NCI-H345 (cell line): ENCODE results near the gene FOXP3.
"Not testable (repeated sequence)": the region's sequence is repeated elsewhere in the genome, so short reads cannot be mapped to it uniquely, and the experiment has no call there.

Source experiments
- DNase-seq: peaks from one replicate; lab custom pipeline; 2025; lab: John Stamatoyannopoulos, UW

FOXP3 gene, protein sequence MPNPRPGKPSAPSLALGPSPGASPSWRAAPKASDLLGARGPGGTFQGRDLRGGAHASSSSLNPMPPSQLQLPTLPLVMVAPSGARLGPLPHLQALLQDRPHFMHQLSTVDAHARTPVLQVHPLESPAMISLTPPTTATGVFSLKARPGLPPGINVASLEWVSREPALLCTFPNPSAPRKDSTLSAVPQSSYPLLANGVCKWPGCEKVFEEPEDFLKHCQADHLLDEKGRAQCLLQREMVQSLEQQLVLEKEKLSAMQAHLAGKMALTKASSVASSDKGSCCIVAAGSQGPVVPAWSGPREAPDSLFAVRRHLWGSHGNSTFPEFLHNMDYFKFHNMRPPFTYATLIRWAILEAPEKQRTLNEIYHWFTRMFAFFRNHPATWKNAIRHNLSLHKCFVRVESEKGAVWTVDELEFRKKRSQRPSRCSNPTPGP

DNA sequence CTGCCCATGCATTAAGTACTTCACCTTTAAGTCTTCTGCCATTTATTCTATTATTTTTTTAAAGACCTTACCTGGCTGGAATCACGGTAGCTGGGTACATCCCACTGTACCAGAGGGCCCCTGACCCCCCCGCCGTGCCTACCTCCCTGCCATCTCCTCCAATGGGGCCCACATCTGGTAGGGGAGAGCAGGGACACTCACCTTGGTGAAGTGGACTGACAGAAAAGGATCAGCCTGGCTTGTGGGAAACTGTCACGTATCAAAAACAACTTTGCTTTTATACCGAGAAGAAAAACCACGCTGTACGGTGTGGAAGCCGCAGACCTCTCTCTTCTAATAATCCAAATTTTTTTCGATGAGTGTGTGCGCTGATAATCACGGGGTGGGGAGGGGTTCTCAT lies at the start of gene FOXP3:
TSS of gene FOXP3 (minus strand) at position 251 of the 400 bp plus-strand sequence. CDS start 6,205 bp downstream, outside the sequence.
- no peak for DNase-seq

DNA sequence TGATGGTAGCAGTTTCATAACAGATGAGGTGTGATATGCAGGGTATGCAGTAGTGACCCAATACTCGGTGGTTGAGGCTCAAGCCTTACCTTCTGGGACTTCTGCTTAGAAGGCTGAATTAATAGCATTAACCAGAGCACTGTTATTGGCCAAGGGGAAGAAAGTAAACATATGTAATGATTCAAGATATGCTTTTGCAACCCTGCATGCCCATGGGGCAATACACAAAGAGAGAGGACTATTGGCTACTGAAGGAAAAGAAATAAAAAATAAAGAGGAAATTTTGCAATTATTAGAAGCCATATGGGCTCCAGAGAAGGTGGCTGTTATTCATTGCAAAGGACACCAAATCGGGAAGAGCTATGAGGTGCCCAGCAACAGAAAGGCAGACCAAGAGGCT lies 47.7 kb upstream of the FOXP3 start:
- DNase-seq: no peak

DNA sequence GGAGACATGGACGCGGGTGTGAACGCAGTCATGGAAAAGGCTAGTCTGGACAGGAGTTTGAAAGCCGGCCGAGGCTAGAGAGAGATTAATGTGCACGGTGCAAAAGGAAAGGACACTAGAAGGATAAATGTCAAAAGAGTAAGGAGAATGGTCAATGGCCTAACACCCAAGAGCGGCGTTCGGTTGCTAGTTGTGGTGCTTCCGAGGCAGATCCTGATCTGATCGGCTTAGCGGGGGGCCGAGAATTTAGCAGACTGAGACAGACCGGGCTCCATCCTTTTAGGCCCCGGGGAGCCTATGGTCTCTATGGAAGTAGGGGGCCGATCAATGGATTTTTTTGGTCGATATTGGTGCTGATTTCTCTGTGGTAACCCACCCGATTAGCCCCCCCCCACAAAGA lies 45.9 kb upstream of the FOXP3 start:
- no peak for DNase-seq

- no peak for DNase-seq
Measured at GRCh38 chrX:49309401-49309981, 45.0 kb upstream of the FOXP3 start.

- DNase-seq: no peak
Measured at GRCh38 chrX:49308604-49309269, 44.2 kb upstream of the FOXP3 start.

DNA sequence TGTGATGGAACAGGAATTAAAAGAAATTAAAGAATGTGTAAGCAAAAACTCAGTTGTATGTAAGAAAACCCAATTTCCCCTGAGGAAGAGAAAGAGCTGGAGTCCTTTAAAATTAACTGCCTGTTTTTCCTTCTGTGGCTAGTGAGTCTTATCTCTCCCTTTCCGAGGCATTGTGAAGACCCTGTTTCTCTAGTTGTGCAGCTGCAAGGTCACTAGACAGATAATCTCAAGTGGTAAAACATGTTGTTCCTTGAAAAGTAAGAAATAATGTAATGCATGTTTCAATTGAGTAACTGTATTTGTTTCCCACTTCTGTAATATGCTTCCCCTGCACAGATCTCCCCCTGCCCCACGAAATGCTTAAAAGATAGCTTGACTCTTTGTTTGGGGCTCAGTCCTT lies 43.3 kb upstream of the FOXP3 start:
- DNase-seq: not testable (repeated sequence)

DNA sequence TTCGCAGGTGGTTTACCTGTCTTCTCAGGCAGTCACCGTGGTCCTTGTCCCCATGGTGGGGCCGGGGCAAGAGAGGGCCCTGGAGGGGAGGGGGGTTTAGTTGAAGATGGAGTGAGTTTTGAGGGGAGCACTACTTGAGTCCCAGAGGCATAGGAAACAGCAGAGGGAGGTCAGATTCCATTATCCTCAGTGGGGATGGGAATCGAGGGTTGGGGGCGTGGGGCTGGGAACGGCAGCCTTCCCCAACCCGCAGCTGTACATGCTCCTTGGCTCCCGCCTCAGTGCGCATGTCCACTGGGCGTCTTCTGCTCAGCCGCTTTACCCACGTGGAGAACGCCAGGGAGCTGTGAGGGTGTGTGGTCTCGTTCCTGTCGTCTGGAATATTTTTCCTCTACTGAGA lies 38.8 kb upstream of the FOXP3 start, which contains the start of gene GAGE10:
TSS of gene GAGE10 (plus strand) at position 301 of the 400 bp plus-strand sequence. CDS start 1,214 bp downstream, outside the sequence.
- DNase-seq: no peak

GRCh38 chrX:49300703-49301102 lies 36.2 kb upstream of the FOXP3 start:
- no peak for DNase-seq

DNA sequence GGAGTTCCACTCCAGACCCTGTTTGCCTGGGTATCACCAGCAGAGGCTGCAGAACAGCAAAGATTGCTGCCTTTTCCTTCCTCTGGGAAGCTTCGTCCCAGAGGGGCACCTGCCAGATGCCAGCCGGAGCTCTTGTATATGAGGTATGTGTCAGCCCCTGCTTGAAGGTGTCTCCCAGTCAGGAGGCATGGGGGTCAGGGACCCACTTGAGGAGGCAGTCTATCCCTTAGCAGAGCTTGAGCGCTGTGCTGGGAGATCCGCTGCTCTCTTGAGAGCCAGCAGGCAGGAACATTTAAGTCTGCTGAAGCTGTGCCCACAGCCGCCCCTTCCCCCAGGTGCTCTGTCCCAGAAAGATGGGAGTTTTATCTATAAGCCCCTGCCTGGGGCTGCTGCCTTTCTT lies 34.8 kb upstream of the FOXP3 start:
- not testable (repeated sequence) for DNase-seq

DNA sequence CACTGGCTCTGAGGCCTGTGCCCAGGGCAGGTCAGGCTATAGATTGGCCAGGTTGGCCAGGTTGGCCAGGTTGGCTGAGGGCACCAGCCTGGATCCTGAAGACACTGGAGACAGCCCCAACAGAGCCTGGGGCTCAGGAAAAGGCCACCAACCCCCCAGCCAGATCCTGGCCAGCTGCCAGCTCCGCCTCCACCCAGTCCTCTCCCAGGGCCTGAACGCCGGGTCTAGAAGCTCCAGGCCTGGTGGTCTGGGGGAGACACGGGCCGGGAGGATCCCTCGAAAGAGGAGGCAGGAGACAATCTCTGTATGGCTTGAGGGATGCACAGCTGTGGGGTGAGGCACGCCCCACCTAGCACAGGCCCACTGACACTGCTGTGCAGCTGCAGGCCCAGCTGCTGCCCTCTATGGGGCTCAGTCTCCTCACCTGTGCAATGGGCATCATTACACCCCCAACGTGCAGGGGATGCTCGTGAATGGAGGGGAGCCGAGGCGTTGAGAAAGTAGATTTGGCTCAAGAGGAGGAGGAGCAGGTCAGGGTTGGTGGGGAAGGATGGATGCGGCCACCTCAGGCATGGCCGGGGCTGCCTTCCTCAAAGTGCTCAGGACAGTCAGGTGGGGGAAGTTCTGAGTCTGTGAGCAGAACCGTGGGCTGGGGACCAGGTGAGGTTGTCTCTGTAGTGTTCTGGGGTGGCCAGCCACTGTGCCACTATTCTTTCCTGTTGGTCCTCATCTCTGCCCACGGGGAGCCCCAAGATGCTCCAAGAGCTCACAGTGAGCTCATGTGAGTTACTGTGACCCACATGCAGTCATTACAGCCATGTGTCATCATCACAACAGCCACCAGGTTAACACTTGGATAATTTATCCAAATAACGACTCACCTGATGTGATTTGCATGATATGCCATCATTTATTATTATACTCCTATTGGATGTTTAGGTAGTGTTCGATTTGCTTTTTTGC lies 28.2 kb upstream of the FOXP3 start:
- DNase-seq: no peak

GRCh38 chrX:49291615-49292337 lies 27.3 kb upstream of the FOXP3 start:
- peak; percentile 2 for DNase-seq

DNA sequence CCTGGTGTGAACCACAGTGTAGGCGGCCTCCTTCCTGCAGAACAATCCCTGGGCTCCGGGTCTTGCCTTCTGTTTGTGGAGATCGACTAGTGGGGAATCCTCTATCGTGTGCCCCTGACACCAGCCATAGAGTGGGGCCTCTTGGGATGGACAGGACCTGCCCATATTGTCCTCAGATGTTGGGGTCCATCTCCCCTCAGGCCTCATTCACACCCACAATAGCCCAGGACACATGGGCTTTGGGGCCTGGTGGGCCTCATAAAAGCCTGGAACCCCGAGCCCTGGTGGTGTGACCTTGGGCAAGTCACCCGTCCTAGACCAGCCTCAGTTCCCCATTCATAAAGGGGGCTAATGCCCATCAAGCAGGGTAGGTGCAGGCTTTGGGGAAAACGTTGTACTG lies 25.7 kb upstream of the FOXP3 start:
- no peak for DNase-seq

DNA sequence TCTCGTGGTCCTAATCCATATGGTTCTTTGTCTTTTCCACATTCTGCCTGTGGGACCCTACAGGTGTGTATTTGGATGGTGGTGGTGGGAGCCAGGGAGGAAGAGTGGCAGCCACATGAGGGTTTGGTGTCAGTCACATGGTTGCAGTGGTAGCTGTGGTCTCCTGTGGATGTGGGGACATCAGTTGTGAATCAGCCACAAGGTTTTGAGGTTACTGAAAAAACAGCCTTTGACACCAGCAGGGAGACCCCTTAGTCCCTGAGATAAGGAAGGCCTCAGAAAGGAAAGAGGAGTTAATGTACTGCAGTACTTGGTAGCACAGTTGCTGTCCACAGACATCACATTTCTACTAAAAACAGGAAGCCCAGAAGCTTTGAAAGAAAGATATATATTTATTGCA lies 23.2 kb upstream of the FOXP3 start:
- DNase-seq: no peak

DNA sequence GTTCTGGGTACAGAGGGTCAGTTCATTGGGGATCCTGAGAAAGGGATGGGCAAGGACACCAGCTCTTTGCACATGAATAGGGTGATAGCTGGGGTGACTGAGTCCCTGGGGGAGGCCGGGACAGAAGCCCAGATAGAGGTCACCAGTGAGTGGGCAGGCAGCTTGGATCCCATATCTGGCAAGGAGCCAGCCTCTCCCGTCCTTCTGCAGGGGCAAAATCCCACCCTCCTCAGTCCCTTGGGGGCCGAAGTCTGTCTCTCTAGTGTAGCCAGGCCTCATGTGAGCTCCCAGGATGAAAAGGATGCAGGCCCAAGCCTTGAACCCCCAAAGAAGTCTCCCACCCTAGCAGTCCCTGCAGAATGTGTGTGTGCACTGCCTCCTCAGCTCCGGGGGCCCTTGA lies 22.1 kb upstream of the FOXP3 start:
- DNase-seq: no peak

DNA sequence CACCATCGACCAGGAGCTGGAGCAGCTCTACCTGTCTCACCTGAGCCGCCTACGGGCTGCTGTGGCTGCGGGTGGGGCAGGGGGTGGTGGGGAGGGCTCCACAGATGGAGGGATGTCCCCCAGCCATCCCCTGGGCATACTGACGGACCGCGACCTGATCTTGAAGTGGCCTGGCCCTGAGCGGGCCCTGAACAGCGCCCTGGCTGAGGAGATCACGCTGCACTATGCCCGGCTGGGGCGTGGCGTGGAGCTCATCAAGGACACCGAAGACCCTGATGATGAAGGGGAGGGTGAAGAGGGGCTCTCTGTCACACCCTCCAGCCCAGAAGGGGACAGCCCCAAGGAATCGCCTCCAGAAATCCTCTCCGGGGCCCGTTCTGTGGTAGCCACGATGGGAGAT lies 21.6 kb upstream of the FOXP3 start:
- DNase-seq: no peak

DNA sequence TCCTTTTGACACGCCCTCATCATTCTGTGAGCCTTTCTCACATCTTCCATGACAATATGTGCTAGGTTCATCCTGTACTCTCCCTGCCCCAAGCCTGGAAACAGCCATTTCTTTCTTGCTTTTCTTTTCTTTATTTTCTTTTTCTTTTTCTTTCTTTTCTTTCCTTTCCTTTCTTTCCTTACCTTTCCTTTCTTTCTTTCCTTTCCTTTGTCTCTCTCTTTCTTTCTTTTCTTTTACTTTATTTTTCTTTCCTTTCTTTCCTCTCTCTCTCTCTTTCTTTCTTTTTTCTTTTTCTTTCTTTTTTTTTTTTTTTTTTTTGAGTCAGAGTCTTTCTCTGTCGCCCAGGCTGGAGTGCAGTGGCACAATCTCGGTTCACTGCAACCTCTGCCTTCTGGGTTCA lies 19.7 kb upstream of the FOXP3 start:
- DNase-seq: no peak

- DNase-seq: no peak
Measured at GRCh38 chrX:49282647-49283011, 18.1 kb upstream of the FOXP3 start.

DNA sequence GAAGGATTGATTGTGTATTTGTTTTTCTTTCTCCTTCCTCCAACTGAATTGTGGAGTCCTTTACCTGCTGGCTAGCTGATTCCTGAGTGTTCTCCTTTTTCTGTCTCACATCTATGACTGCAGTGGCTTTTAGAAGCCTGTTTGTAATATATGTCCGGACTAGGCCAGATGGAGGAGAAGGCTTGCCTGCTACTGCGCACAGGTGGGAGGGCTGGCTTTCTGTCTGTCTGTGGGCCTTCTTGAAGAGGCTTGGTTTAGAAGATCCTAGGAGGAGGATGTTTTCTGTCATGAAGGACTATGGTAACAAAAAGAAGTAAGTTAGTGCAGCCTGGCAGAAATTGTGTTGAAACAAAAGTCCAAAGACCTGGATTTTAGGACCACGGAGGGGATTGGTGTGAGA lies 13.6 kb upstream of the FOXP3 start:
- DNase-seq: no peak

- no peak for DNase-seq
Measured at GRCh38 chrX:49277535-49277830, 13.0 kb upstream of the FOXP3 start.

DNA sequence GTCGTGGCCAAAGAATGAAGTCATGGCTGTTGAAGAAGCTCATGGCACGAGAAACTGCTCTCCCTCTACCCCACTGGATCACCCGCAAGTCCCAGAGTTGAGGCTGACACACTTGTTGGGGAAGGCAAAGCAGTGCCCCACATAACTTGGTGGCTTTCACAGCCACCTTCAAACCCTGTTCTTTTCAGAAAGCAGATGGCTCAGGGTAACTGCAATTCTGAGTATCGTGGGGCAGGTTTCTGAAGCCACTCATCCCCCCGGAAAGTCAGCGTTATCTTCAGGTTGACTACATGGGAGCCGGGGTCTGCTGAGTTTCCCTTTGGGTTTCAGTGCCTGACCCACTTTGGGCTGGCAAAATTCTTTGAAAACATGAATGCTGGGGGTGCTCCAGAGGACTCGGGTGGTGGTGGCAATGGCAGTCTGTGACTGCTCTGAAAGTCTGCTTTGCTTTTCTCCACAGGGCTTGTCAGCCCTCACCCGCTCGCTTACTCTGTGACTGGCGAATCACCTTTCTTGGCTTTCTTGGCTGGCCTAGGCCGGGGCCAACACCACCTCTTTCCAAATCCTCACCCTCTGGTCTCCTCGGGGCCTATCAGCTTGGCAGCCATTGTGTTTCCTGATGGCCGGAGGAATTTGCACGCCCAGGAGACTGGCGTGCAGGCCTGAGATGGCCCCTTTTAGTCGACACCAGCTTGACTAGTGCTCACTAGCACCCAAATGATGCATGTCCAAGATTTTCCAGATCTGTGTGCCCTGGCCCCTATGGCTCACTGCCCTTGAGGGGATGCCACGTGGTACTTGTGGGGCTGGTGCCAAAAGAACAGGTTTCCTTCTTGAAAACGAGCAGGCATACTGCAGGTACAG lies 12.4 kb upstream of the FOXP3 start:
- no peak for DNase-seq
